T-helper 1 cell (primary cell): ENCODE data around the gene LAMA4.

Experiments used
- DNase-seq, 5 donors: peaks; one replicate each; pipeline ENCODE4 v3.0.0-alpha.2; 2012 to 2020

The LAMA4 gene

GRCh38 chr6:112241820-112242429 lies 12.4 kb downstream of the LAMA4 start:
- peak in 1 of 5 donors; percentile 4 for DNase-seq

DNA sequence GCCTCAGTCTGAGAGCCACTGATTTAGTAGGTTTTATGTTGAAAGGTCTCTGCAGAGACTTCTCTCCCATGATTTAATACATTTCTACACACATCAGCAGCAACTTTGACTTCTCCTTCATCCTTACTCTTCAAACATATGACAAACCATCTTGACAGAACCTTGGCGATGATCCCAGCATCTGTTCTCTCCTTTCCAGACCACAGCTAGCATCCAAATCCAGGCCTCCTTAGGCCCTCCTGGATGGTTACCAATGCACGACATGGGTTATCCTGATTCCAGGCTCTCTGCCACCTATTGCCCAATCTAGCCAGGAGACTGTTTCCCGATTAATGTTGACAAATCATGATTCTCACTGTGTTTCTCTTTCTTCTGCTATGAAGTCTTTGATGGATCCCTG lies 16.8 kb downstream of the LAMA4 start:
- DNase-seq: no peak

DNA sequence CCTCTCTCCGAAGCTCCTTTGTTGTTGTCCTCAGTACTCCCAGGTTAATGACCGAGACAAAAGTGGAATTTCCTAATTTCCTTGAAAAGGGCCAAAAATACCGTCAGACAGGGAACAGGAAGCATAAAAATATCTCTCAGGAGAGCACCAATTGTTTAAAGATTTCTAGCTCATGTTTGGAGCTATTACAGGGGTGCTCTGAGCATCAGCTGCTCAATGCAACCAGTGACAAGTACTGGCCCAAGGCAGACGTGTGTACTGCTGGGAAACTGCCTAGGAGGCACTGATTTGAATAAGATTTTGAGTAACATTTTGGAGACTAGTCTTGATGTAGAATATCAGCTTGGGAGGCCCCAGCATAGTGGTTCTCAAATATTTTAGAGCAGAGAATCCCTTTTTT lies 17.3 kb downstream of the LAMA4 start:
- DNase-seq: no peak

- DNase-seq: peak in 1 of 5 donors; percentile 65
These were observed 18.4 kb downstream of the LAMA4 start for GRCh38 chr6:112235956-112236355.

- DNase-seq: no peak
These were observed 19.8 kb downstream of the LAMA4 start for GRCh38 chr6:112234601-112235000.

GRCh38 chr6:112233847-112234246 lies 20.5 kb downstream of the LAMA4 start:
- DNase-seq: no peak

DNA sequence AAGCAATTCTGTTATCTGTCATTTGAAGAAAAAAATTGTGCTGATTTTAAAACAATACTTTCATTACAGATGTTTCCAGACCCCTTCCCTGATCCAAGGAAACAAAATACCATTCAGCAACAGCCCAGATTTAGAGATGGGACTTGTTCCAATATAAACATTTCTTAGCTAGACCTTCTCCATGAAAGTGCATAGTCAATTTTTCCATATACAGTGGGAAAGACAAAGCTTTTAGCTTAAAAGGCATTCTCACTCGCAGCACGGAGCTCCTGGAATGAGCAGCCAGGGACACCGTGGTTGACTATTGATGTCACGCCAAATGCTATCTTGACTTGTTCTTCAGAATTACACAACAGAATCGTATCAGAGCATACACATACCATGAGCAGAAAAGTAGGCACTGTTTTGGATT lies 21.5 kb downstream of the LAMA4 start:
- DNase-seq: no peak

DNA sequence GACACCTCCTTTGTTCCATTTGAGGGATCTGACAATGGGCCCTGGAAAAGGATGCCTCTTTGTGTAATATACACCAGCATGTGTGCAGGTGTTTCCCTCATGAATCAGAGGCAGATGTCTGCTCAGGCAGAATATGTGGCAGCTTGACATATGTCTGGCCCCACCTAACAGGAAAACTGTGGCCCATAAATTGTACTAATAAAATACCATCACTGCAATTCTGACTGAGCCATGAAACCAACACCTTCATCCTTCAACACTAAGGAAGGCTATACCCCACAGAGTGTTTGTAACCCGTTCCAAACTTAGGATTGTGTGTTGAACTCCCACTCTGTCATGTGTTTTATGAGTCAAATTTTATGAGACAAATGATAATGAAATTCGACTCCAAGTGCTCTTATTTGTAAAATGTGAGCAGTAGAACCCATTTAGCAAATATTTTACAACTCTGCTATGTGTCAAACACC lies 22.7 kb downstream of the LAMA4 start:
- no peak for DNase-seq

DNA sequence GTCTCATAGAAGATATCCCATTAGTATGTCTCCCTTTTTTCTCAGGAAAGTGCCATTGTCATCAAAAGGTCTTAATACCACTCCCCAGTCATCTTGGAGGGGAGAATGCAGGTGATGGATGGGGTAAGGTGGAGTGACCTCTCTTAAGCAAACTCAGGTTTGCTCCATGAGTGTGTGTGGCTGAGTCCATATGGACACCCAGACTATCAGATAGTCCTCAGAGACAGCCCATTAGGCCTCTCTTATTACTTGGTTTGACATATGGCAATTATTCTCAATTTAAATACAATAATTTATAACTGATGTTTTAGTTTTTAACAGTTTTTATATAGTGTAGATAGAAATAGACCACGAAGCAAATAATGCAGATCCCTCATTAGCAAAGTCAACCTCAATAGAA lies 23.2 kb downstream of the LAMA4 start:
- no peak for DNase-seq

DNA sequence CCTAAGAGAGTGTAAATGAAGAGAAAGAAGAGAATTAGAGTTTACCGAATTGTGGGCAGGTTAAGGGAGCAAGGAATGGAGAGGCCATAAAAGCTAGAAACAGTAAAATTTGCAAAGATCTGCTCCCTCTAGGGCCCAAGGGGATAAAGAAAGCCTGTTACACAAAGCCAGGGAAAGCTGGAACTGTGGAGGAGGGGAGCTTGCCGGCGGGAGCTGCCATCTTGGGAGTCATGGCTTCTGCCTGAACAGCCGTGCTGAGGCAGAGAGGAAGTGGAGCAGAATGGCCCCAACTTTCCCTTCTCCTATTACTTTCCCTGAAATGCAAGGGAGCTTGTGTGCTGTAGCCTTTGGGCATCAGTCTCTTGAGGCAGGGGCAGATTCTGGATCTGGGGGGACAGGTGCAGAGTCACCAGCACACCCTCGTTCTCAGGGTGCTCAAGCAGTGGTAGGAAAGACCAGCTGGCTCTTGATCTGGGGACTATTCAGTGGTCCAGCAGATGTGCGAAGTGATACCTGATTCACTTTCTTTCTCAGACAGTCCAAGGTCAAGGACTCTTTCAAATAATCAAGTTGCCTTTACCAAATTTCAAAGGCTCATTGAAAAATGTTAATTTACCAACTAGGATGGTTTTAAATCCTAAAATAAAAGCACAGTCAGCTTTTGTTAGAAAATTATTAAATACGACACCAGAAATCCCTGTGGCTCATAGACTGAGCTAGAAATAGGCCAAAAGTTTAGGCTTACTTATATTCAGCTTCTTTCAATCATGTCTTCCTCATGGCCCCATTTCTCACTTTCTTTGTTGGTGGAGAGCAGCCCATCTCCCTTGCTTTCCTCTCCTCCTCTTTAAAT lies 25.7 kb downstream of the LAMA4 start:
- no peak for DNase-seq

DNA sequence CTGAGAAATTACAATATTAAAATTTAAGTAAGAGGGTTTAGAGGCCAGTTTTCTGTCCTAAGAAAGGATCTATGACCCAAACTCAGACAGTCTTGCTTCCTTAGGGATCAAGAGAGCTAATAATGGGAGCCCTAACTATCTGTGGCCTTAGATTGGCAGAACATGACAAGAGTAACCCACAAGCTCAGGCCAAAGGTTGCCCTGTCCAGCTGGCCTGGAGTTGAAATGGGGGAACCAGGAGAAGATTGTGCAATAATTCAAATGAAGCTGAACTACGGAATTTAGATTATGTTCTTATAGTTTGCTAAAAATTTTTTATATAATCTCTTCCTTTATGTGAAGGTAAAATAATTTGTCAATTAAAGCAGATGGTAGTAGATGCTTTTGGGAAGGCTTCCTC lies 26.4 kb downstream of the LAMA4 start:
- no peak for DNase-seq

GRCh38 chr6:112227411-112227810 lies 27.0 kb downstream of the LAMA4 start:
- no peak for DNase-seq

GRCh38 chr6:112225691-112226090 lies 28.7 kb downstream of the LAMA4 start:
- DNase-seq: no peak

- no peak for DNase-seq
These were observed 30.3 kb downstream of the LAMA4 start for GRCh38 chr6:112224088-112224487.

- DNase-seq: no peak
These were observed 31.1 kb downstream of the LAMA4 start for GRCh38 chr6:112223070-112223861.

DNA sequence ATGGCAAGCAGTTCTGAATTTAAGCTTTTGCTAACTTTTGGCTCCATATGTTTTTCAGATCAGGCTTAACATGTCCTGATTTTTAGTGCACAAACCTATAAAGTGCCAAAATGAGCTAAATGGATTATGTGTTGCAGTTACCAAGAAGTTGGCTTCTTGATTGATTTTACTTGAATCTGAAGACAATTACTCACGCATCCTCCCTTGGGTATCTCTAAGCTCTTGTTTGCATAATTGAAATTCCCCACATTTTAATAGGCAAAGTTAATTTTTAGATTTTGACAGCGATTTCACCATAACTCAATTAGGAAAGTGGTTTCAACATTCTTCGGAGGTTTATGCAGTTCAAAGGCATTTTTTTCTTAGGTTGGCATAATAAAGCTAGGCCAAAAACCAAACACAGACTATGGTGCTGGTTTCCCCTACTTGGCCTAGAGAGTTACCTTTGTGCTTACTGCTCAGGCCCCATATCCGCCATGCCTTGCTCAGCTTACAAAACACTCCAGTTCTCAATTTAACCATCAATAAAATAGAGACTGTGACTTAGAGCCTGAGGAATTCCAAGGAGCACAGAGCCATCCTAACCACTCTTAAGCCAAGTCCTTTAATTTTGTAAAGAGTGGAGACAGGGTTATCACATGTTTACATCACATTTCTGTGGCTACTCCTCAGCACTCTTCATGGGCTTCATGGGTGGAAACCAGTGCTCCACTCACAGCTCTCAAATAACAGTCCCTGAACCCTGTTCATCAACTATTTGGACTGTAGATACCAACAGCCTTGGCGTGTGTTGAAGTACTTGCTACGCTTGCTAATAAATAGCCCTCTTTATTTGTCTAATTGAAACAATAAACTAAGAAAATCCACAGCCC lies 32.1 kb downstream of the LAMA4 start:
- DNase-seq: no peak

GRCh38 chr6:112221561-112221960 lies 32.8 kb downstream of the LAMA4 start:
- DNase-seq: no peak

GRCh38 chr6:112218563-112218962 lies 35.8 kb downstream of the LAMA4 start:
- no peak for DNase-seq

GRCh38 chr6:112216662-112217551 lies 37.5 kb downstream of the LAMA4 start:
- no peak for DNase-seq

- no peak for DNase-seq
These were observed 38.7 kb downstream of the LAMA4 start for GRCh38 chr6:112215488-112216284.
